SK-N-SH (cell line): ENCODE data around the gene ESRRG. TPM values are rescaled to one million over a fixed set of nuclear protein-coding genes. Genes with fewer than 3 reads are reported as not detected.

Experiments
- CTCF ChIA-PET: fragments of 300-600, 350-600 bp; formaldehyde crosslinking; extraction: SDS; loops from one replicate; lab custom pipeline; 2021; lab: Yijun Ruan, JAX
- POLR2A ChIA-PET: fragments of 350-600 bp; sonication (Branson Sonifier 250); formaldehyde crosslinking; extraction: SDS; loops from one replicate; lab custom pipeline; 2020; ENCODE audit warnings: antibody characterized with exemption, inconsistent platforms; lab: Yijun Ruan, JAX
- DNase-seq: peaks from one replicate; pipeline ENCODE4 v3.0.0; 2012
- H2AFZ ChIP-seq: fragments of 200-600 bp; sonication (generic); 2 replicates; pipeline ENCODE4 v1.8.1; 2016; ENCODE audit warnings: antibody characterized with exemption, mild to moderate bottlenecking, low read depth
- H3F3A ChIP-seq: fragments of 200-600 bp; sonication (generic); replicated peaks from 2 replicates; pipeline ENCODE3; 2016; ENCODE audit warnings: antibody characterized with exemption, mild to moderate bottlenecking; ENCODE audit not compliant: insufficient read depth
- H3K27ac ChIP-seq, 2 experiments: fragments of 200-500 bp in 1 of 2; fragments of 200-600 bp in 1 of 2; sonication (Bioruptor generic) in 1 of 2; sonication (generic), shearing (Covaris generic) in 1 of 2; 2 replicates each; pipeline versions ENCODE4 v1.5.1 to v1.6.1; 2014 to 2016; ENCODE audit warnings: low read depth in 2 of 2, inconsistent platforms in 1 of 2, low read length in 1 of 2, mild to moderate bottlenecking in 1 of 2, mixed read lengths in 1 of 2
- H3K27me3 ChIP-seq: fragments of 200-600 bp; sonication (generic), shearing (Covaris generic); 2 replicates; pipeline ENCODE4 v1.6.1; 2016; ENCODE audit warnings: mixed run types; ENCODE audit not compliant: insufficient read depth
- H3K36me3 ChIP-seq, 2 experiments: fragments of 200-500 bp in 1 of 2; fragments of 200-600 bp in 1 of 2; sonication (Bioruptor generic) in 1 of 2; sonication (generic) in 1 of 2; replicated peaks in 1 of 2; 2 replicates each; pipeline versions ENCODE3 to v1.5.1; 2014 to 2016; ENCODE audit warnings: low read length in 1 of 2, mild to moderate bottlenecking in 1 of 2; ENCODE audit not compliant: insufficient read depth in 2 of 2, control insufficient read depth in 1 of 2
- H3K4me1 ChIP-seq, 2 experiments: fragments of 200-500 bp in 1 of 2; fragments of 200-600 bp in 1 of 2; sonication (Bioruptor generic) in 1 of 2; sonication (generic), shearing (Covaris generic) in 1 of 2; 2 replicates each; pipeline versions ENCODE4 v1.5.1 to v1.6.1; 2014 to 2016; ENCODE audit warnings: low read depth in 1 of 2, low read length in 1 of 2, mixed run types in 1 of 2; ENCODE audit not compliant: insufficient read depth in 2 of 2, control insufficient read depth in 1 of 2
- H3K4me2 ChIP-seq: fragments of 200-600 bp; sonication (generic), shearing (Covaris generic); 2 replicates; pipeline ENCODE4 v1.6.1; 2017; ENCODE audit warnings: mixed run types
- H3K4me3 ChIP-seq, 2 experiments: fragments of 200-500 bp in 1 of 2; fragments of 200-600 bp in 1 of 2; sonication (Bioruptor generic) in 1 of 2; sonication (generic), shearing (Covaris generic) in 1 of 2; 2 replicates each; pipeline versions ENCODE4 v1.5.1 to v1.8.1; 2014 to 2016; ENCODE audit warnings: low read depth in 2 of 2, inconsistent platforms in 1 of 2, low read length in 1 of 2, mild to moderate bottlenecking in 1 of 2, mixed read lengths in 1 of 2, moderate library complexity in 1 of 2
- H3K79me2 ChIP-seq: fragments of 200-600 bp; sonication (generic); 2 replicates; pipeline ENCODE4 v1.8.1; 2017; ENCODE audit warnings: mild to moderate bottlenecking; ENCODE audit not compliant: insufficient read depth
- H3K9ac ChIP-seq: fragments of 200-600 bp; sonication (generic); 2 replicates; pipeline ENCODE4 v1.6.1; 2017; ENCODE audit warnings: mixed run types
- H3K9me2 ChIP-seq: fragments of 200-600 bp; sonication (generic); 2 replicates; pipeline ENCODE4 v1.6.1; 2017; ENCODE audit warnings: mixed run types
- H3K9me3 ChIP-seq: fragments of 200-600 bp; sonication (generic); 2 replicates; pipeline ENCODE4 v1.6.1; 2017; ENCODE audit warnings: mixed run types, mild to moderate bottlenecking, moderate library complexity
- H4K20me1 ChIP-seq: fragments of 200-600 bp; sonication (generic); 2 replicates; pipeline ENCODE4 v1.6.1; 2017; ENCODE audit warnings: mild to moderate bottlenecking, mixed run types; ENCODE audit not compliant: insufficient read depth
- CTCF ChIP-seq: fragments of 200-600 bp; sonication (generic); IDR thresholded peaks from 2 replicates; pipeline ENCODE4 v1.6.1; 2017; ENCODE audit warnings: antibody characterized with exemption, mild to moderate bottlenecking, moderate library complexity
- ELF1 ChIP-seq: IDR thresholded peaks from 2 replicates; pipeline ENCODE4 v1.4.0; 2012
- EP300 ChIP-seq, 2 experiments: IDR thresholded peaks; 2 replicates each; pipeline versions ENCODE4 v1.4.0 to v1.6.1; 2012; ENCODE audit warnings: borderline replicate concordance in 1 of 2, low read depth in 1 of 2, low read length in 1 of 2
- FOSL2 ChIP-seq: IDR thresholded peaks from 2 replicates; pipeline ENCODE4 v1.4.0; 2012; ENCODE audit warnings: low read depth, mild to moderate bottlenecking, moderate library complexity, borderline replicate concordance
- FOXM1 ChIP-seq: IDR thresholded peaks from 2 replicates; pipeline ENCODE4 v1.4.0; 2012; ENCODE audit warnings: low read depth, mild to moderate bottlenecking
- IRF3 ChIP-seq: fragments of 150-350 bp; IDR thresholded peaks from 2 replicates; pipeline ENCODE4 v1.6.1; 2016; ENCODE audit warnings: mild to moderate bottlenecking, low read depth, low read length
- JUND ChIP-seq: IDR thresholded peaks from 2 replicates; pipeline ENCODE4 v1.4.0; 2012
- MAX ChIP-seq: IDR thresholded peaks from 2 replicates; pipeline ENCODE4 v1.4.0; 2012; ENCODE audit warnings: low read depth
- MXI1 ChIP-seq: IDR thresholded peaks from 2 replicates; pipeline ENCODE4 v1.6.1; 2012; ENCODE audit warnings: mild to moderate bottlenecking, low read depth, low read length, improper control_type of control experiment
- NFIC ChIP-seq: IDR thresholded peaks from 2 replicates; pipeline ENCODE4 v1.4.0; 2012; ENCODE audit warnings: borderline replicate concordance
- NRF1 ChIP-seq: IDR thresholded peaks from 2 replicates; pipeline ENCODE4 v1.6.1; 2012; ENCODE audit warnings: low read depth, mild to moderate bottlenecking, low read length
- PBX3 ChIP-seq: IDR thresholded peaks from 2 replicates; pipeline ENCODE4; 2012
- RCOR1 ChIP-seq: fragments of 150-350 bp; IDR thresholded peaks from 2 replicates; pipeline ENCODE4 v1.6.1; 2017; ENCODE audit warnings: antibody characterized with exemption, low read length
- RFX5 ChIP-seq: IDR thresholded peaks from 2 replicates; pipeline ENCODE4 v1.6.1; 2012; ENCODE audit warnings: mild to moderate bottlenecking, improper control_type of control experiment, low read length
- RXRA ChIP-seq: IDR thresholded peaks from 2 replicates; pipeline ENCODE4 v1.4.0; 2012; ENCODE audit warnings: low read depth, mild to moderate bottlenecking, borderline replicate concordance
- SMC3 ChIP-seq: IDR thresholded peaks from 2 replicates; pipeline ENCODE4 v1.6.1; 2012; ENCODE audit warnings: low read depth, low read length, improper control_type of control experiment
- TAF1 ChIP-seq: IDR thresholded peaks from 2 replicates; pipeline ENCODE4 v1.6.1; 2012; ENCODE audit warnings: low read depth, mild to moderate bottlenecking, low read length, moderate library complexity, borderline replicate concordance
- TCF12 ChIP-seq: IDR thresholded peaks from 2 replicates; pipeline ENCODE4 v1.4.0; 2012
- WGBS: methylation state at CpG from one replicate; pipeline ENCODE4 v1.1.6; 2017; ENCODE audit warnings: low lambda C conversion rate; 5-methylcytosine and 5-hydroxymethylcytosine counted together
- polyA plus RNA-seq, 3 experiments: library from polyadenylated mRNA; depleted of rRNA; stranded (reverse); fragments of >200 nt; gene quantifications; 2 replicates each; pipeline ENCODE4 v1.2.3, GENCODE V29; 2012
- TF ChIP-seq, protein P1 (sequence below): fragments of 150-350 bp; IDR thresholded peaks from 2 replicates; pipeline ENCODE4 v1.6.1; 2017; ENCODE audit warnings: antibody characterized with exemption, low read length, low read depth, borderline replicate concordance

Gene ESRRG
- polyA plus RNA-seq, 1 of the 3 experiments (the other 2 are of a cell fraction) = 0.26 TPM

- no peaks in the 10 kb centered on the region for H3K36me3 ChIP-seq
- H3K4me1 ChIP-seq = peaks cover 0 to 34% of the 10 kb centered on the region in 2 experiments; a peak in 2 of 4 replicates
- no peaks in the 10 kb centered on the region for H3K27me3 ChIP-seq
- ChIA-PET POLR2A (no interaction called here), CTCF (interaction anchor here (0.6 to 2.3 kb wide), 8 partner anchors 12 to 539 kb away, joined by 3 to 5 read pairs (median 3); no protein-coding TSS in a partner anchor)
- DNase-seq = no peak
- peak overlapping the region in 1 of 2 experiments; percentile 91; a peak in 1 of 4 replicates for H3K27ac ChIP-seq
- no peaks in the 10 kb centered on the region for H4K20me1 ChIP-seq
- H2AFZ ChIP-seq = peak overlapping the region; percentile 52; the same call in 1 of the 2 replicates
- H3K9me3 ChIP-seq = no peaks in the 10 kb centered on the region
- no peaks in the 10 kb centered on the region for H3K9me2 ChIP-seq
- no peak overlapping the region for H3K9ac ChIP-seq
- TF ChIP-seq EP300 (IDR thresholded peaks at IDR 0.05; ENCODE audit: borderline replicate concordance in 1 of 2, low read depth in 1 of 2, low read length in 1 of 2) (peak in 1 of 2 experiments; percentile 13; a peak in 1 of 4 replicates), MXI1 (no peak)
- no peaks in the 10 kb centered on the region for H3F3A ChIP-seq
- no peak overlapping the region for H3K4me3 ChIP-seq
- WGBS = 94% methylated on average over 9 of the region's 9 CpGs
- H3K79me2 ChIP-seq = no peaks in the 10 kb centered on the region
- H3K4me2 ChIP-seq = peak overlapping the region; percentile 53
Measured at GRCh38 chr1:216532251-216532798, 190.9 kb downstream of the ESRRG start.

DNA sequence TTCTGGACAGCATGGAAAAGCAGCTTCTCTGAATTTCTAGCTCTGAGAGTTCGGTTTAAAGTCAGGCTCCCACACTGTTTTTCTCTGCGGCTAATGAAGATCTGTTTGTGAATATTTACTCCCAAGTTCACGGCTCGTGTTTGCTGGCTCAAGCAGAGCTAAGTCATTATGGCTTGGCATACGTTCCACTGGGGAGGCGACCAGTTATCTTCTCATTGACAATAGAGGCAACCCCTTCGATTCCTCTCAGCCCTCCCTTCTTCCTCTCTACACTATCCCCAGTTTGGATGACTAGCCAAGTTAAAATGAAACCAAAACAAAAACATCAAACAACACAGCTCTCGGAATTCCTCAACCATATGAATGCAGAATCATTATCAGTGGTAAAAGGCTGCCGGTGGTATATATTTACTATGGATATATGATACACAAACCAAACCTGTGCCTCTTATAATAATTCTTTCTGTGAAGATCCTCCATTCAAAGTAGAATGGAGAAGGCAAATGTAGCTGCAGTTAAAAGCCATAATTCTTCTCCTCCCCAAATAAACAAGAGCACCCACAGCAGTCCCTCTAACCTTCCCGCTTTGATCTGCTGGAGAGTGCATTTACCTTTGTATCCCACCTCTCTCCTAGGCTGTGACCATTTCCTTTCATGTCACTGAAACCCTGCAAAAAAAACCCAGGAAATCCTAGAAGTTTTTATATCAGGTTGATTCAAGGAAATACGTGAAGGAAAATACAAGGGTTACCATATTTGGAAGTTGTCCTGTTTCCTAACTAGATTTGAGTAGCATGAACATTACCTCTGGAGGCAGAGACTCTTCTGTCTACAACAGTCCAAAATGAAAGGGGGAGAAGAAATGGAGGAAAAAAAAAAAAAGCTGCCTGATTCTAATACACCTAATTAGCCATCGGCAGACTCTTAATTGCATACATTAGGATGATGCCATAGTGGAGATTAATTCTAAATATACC lies 191.7 kb downstream of the ESRRG start:
- CTCF ChIA-PET = interaction anchor here (1.0 to 2.3 kb wide), 7 partner anchors 11 to 539 kb away, joined by 3 to 5 read pairs (median 3); no protein-coding TSS in a partner anchor
- TF ChIP-seq TAF1 (no peak), JUND (no peak), NFIC (no peak), PBX3 (no peak), MXI1 (no peak; the same call in 1 of the 2 replicates), FOSL2 (no peak), IRF3 (no peak), RFX5 (no peak), RXRA (no peak), RCOR1 (no peak), TCF12 (no peak), SMC3 (no peak), CTCF (no peak), ELF1 (no peak), MAX (no peak), FOXM1 (no peak), NRF1 (no peak)
- TF ChIP-seq, protein P1, sequence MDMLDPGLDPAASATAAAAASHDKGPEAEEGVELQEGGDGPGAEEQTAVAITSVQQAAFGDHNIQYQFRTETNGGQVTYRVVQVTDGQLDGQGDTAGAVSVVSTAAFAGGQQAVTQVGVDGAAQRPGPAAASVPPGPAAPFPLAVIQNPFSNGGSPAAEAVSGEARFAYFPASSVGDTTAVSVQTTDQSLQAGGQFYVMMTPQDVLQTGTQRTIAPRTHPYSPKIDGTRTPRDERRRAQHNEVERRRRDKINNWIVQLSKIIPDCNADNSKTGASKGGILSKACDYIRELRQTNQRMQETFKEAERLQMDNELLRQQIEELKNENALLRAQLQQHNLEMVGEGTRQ = no peak
- TF ChIP-seq, all 33 proteins: peak for 0
- 30% methylated on average over 12 of the region's 12 CpGs for WGBS

More for the DNA sequence above, 191.7 kb downstream of the ESRRG start:
- H3F3A ChIP-seq = no peaks in the 10 kb centered on the region
- H3K9me2 ChIP-seq = no peaks in the 10 kb centered on the region
- POLR2A ChIA-PET = no interaction called here
- no peaks in the 10 kb centered on the region for H3K9me3 ChIP-seq
- H3K79me2 ChIP-seq = no peaks in the 10 kb centered on the region
- H3K9ac ChIP-seq = peak overlapping the region; percentile 12; the same call in 1 of the 2 replicates
- no peak for DNase-seq
- no peaks in the 10 kb centered on the region for H4K20me1 ChIP-seq
- peak overlapping the region; percentile 37 to 50 for H3K4me3 ChIP-seq
- H3K27me3 ChIP-seq = no peaks in the 10 kb centered on the region
- H3K27ac ChIP-seq = peak overlapping the region in 1 of 2 experiments; percentile 91; a peak in 2 of 4 replicates
- H3K4me1 ChIP-seq = peaks cover 0 to 34% of the 10 kb centered on the region in 2 experiments; a peak in 2 of 4 replicates
- peak overlapping the region; percentile 53 for H3K4me2 ChIP-seq
- H3K36me3 ChIP-seq = no peaks in the 10 kb centered on the region
- peak overlapping the region; percentile 52 for H2AFZ ChIP-seq
